PC-3 (cell line): ENCODE data around the gene MARCHF3. TPM values are rescaled to one million over a fixed set of nuclear protein-coding genes. Genes with fewer than 3 reads are reported as not detected.

Experiments used
- ATAC-seq: fragments of 200-7000 bp; cut with Tn5 transposase; 2 replicates; pipeline ENCODE4 v1.9.1; 2020; ENCODE audit warnings: mild to moderate bottlenecking, moderate library complexity
- BruUV-seq: library from RNA; stranded (reverse); fragments of 400-500 nt; replicated peaks from 2 replicates; lab custom pipeline; 2021; lab: Mats Ljungman, UMichigan
- CTCF ChIA-PET: fragments of 300-600 bp; sonication (Branson Sonifier 250); formaldehyde crosslinking; loops from one replicate; lab custom pipeline; 2022; ENCODE audit warnings: antibody characterized with exemption; lab: Charles Lee
- POLR2A ChIA-PET: fragments of 300-600 bp; sonication (Branson Sonifier 250); formaldehyde crosslinking; loops from one replicate; lab custom pipeline; 2022; ENCODE audit warnings: antibody characterized with exemption; ENCODE audit not compliant: unreplicated experiment; lab: Charles Lee
- DNase-seq: peaks from one replicate; pipeline ENCODE4 v3.0.0-alpha.2; 2015
- H2AFZ ChIP-seq: fragments of 300-600 bp; sonication (generic); 2 replicates; pipeline ENCODE4 v1.6.0; 2016; ENCODE audit warnings: antibody characterized with exemption, low read length
- H3F3A ChIP-seq: fragments of 300-600 bp; sonication (generic); one replicate; pipeline ENCODE4 v1.6.0; 2017; ENCODE audit warnings: antibody characterized with exemption, low read length, control low read depth, mild to moderate bottlenecking; ENCODE audit not compliant: unreplicated experiment
- H3K27ac ChIP-seq: fragments of 300-600 bp; sonication (generic); 2 replicates; pipeline ENCODE4 v1.5.1; 2016; ENCODE audit warnings: mild to moderate bottlenecking, low read length
- H3K27me3 ChIP-seq: fragments of 300-600 bp; sonication (generic); 2 replicates; pipeline ENCODE4 v1.6.1; 2016; ENCODE audit warnings: low read length, mixed read lengths
- H3K36me3 ChIP-seq: fragments of 300-600 bp; sonication (generic); 2 replicates; pipeline ENCODE4 v1.6.1; 2016; ENCODE audit warnings: low read depth, mixed run types, low read length, mixed read lengths
- H3K4me1 ChIP-seq: fragments of 300-600 bp; sonication (generic); 2 replicates; pipeline ENCODE4 v1.5.1; 2016; ENCODE audit warnings: low read length; ENCODE audit not compliant: insufficient read depth
- H3K4me2 ChIP-seq: fragments of 300-600 bp; sonication (generic); 2 replicates; pipeline ENCODE4 v1.6.0; 2016; ENCODE audit warnings: low read length
- H3K4me3 ChIP-seq: fragments of 300-600 bp; sonication (generic); 2 replicates; pipeline ENCODE4 v1.5.1; 2016; ENCODE audit warnings: mild to moderate bottlenecking, low read length, mixed read lengths
- H3K79me2 ChIP-seq: fragments of 300-600 bp; sonication (generic); 2 replicates; pipeline ENCODE4 v1.6.1; 2017; ENCODE audit warnings: low read length, mixed read lengths
- H3K9ac ChIP-seq: fragments of 300-600 bp; sonication (generic); 2 replicates; pipeline ENCODE4 v1.6.0; 2016; ENCODE audit warnings: mild to moderate bottlenecking, low read length
- H3K9me2 ChIP-seq: fragments of 300-600 bp; sonication (generic); replicated peaks from 2 replicates; pipeline ENCODE4 v1.6.1; 2016; ENCODE audit warnings: mixed run types, low read length, mixed read lengths
- H3K9me3 ChIP-seq: fragments of 300-600 bp; sonication (generic); 2 replicates; pipeline ENCODE4 v1.6.1; 2016; ENCODE audit warnings: low read length, mixed read lengths
- H4K20me1 ChIP-seq: fragments of 300-600 bp; sonication (generic); 2 replicates; pipeline ENCODE4 v1.6.1; 2016; ENCODE audit warnings: low read length, mixed read lengths
- EZH2 ChIP-seq: fragments of 300-600 bp; sonication (generic); IDR thresholded peaks from one replicate; pipeline ENCODE4 v1.6.1; 2017; ENCODE audit warnings: antibody characterized with exemption, mild to moderate bottlenecking, low read length; ENCODE audit not compliant: unreplicated experiment
- EZH2phosphoT487 ChIP-seq: fragments of 300-600 bp; sonication (generic); IDR thresholded peaks from 2 replicates; pipeline ENCODE4 v1.6.1; 2018; ENCODE audit warnings: mild to moderate bottlenecking, antibody characterized with exemption, low read length, borderline replicate concordance
- intact Hi-C: fragments of 100-400 bp; cut with micrococcal nuclease; formaldehyde crosslinking; loops from 2 replicates; pipeline ENCODE4 v1.9.0; 2023
- total RNA-seq: library from RNA; depleted of rRNA; stranded (reverse); fragments of >200 nt; gene quantifications from 2 replicates; pipeline ENCODE4 v1.2.3, GENCODE V29; 2014
- TF ChIP-seq, protein P1 (sequence below): fragments of 300-600 bp; sonication (generic); conservative IDR thresholded peaks from 2 replicates; pipeline ENCODE4 v1.5.1; 2017; ENCODE audit warnings: antibody characterized with exemption, low read depth, mild to moderate bottlenecking, low read length

The MARCHF3 gene
- total RNA-seq, 1 experiment from 2014 or later = 2.5 TPM

DNA sequence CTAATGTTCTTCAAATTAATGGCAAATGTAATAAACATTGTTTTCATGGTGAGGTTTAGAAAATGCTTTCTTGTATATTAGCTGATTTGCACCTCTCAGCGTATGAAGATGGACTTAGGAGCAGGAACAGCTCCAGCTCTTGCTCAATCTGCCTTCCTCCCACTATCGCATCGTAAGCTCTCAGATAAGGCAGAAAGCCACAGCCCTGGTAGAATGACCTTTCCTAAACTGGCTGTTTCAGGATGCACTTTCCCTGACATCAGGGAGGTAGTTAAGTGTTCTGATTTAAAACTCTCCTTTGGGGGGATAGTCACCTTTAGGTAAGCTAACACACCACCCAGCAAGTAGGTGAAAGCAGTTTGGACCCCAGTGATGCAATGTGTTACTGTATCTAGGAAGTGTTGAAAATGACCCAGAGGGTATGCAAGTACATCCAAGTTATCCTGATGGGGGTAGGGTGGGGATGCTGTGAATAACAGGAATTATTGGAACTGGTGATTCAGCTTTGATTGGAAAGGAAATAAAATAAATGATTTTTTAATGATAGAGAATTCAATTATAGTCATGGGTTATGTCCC, 181.2 kb downstream of the MARCHF3 start:
- TF ChIP-seq, protein P1, sequence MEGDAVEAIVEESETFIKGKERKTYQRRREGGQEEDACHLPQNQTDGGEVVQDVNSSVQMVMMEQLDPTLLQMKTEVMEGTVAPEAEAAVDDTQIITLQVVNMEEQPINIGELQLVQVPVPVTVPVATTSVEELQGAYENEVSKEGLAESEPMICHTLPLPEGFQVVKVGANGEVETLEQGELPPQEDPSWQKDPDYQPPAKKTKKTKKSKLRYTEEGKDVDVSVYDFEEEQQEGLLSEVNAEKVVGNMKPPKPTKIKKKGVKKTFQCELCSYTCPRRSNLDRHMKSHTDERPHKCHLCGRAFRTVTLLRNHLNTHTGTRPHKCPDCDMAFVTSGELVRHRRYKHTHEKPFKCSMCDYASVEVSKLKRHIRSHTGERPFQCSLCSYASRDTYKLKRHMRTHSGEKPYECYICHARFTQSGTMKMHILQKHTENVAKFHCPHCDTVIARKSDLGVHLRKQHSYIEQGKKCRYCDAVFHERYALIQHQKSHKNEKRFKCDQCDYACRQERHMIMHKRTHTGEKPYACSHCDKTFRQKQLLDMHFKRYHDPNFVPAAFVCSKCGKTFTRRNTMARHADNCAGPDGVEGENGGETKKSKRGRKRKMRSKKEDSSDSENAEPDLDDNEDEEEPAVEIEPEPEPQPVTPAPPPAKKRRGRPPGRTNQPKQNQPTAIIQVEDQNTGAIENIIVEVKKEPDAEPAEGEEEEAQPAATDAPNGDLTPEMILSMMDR = no peak
- TF ChIP-seq EZH2 (no peak), EZH2phosphoT487 (no peak)
- Histone ChIP-seq H3K4me2 (no peak overlapping the region), H3K4me1 (no peaks in the 10 kb centered on the region), H3K79me2 (no peaks in the 10 kb centered on the region), H3K27ac (no peak overlapping the region), H3K9ac (no peak overlapping the region), H2AFZ (no peak overlapping the region), H3F3A (no peaks in the 10 kb centered on the region), H4K20me1 (no peaks in the 10 kb centered on the region), H3K9me3 (no peaks in the 10 kb centered on the region), H3K4me3 (no peak overlapping the region), H3K36me3 (no peaks in the 10 kb centered on the region), H3K9me2 (no peaks in the 10 kb centered on the region), H3K27me3 (no peaks in the 10 kb centered on the region)
- ChIA-PET CTCF (no interaction called here), POLR2A (interaction anchor here (0.6 kb wide), 1 partner anchor 201 kb away, joined by 3 read pairs; no protein-coding TSS in a partner anchor)
- intact Hi-C loops = loop anchor here (5.0 kb wide), 1 partner anchor 178 kb away; no protein-coding TSS in a partner anchor
- DNase-seq (no peak), ATAC-seq (no peak)
- no TSS peak for BruUV-seq

DNA sequence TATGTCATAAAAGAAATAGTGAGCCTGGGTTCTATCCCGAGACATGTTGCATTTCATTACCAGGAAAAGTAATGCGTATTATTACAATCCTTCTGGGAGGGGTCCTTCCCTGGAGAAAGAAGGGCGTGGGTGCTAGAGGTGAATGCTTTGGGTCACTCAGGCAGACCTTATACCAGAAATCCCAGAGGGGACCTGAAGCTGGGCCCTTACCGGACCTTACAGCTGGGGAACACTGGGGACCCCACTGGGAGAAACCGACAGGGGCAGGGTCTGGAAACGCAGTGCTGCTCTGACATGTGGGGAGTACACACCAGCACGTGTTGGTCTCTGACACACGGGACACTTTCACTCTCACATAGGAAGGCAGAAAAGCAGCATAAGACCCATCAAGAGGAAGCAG, 182.1 kb downstream of the MARCHF3 start:
- no peaks in the 10 kb centered on the region for H3K9me3 ChIP-seq
- no peaks in the 10 kb centered on the region for H3K4me1 ChIP-seq
- H3K27ac ChIP-seq = no peak overlapping the region
- H3K4me3 ChIP-seq = no peak overlapping the region
- TF ChIP-seq, protein P1 = no peak
- no peak for TF ChIP-seq EZH2
- no peaks in the 10 kb centered on the region for H3K9me2 ChIP-seq
- no peaks in the 10 kb centered on the region for H4K20me1 ChIP-seq
- CTCF ChIA-PET = no interaction called here
- intact Hi-C loops = loop anchor here (5.0 kb wide), 1 partner anchor 179 kb away; no protein-coding TSS in a partner anchor
- no peak overlapping the region for H3K9ac ChIP-seq
- no TSS peak for BruUV-seq
- POLR2A ChIA-PET = no interaction called here
- no peak overlapping the region for H2AFZ ChIP-seq
- no peaks in the 10 kb centered on the region for H3K36me3 ChIP-seq
- H3F3A ChIP-seq = no peaks in the 10 kb centered on the region
- H3K4me2 ChIP-seq = no peak overlapping the region
- H3K27me3 ChIP-seq = no peaks in the 10 kb centered on the region
- H3K79me2 ChIP-seq = no peaks in the 10 kb centered on the region
- ATAC-seq (no peak), DNase-seq (no peak)

DNA sequence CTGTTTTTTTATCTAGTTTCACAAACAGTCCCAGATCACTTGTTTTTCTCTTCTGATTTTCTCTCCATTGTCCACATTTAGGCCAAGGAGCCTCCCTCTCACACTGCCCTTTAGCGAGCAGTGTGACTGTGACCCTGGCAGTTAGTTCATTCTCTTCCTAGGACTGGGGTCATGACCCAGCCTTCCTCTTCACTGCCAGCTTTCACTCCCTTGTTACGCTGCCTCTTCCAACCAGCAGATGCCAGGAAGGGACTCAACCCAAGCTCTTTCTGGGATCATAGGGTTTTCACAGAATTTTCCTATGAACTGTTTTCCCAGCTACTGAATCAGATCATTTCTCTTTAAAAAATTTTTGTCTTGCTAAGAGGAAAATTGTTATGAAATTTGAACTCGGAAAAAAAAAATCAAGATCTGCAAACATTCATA, 182.5 kb downstream of the MARCHF3 start:
- no peak for ATAC-seq
- ChIA-PET POLR2A (no interaction called here), CTCF (no interaction called here)
- H3K27me3 ChIP-seq = no peaks in the 10 kb centered on the region
- no peak for DNase-seq
- no peaks in the 10 kb centered on the region for H3K4me1 ChIP-seq
- no TSS peak for BruUV-seq
- TF ChIP-seq EZH2 (no peak), EZH2phosphoT487 (no peak)
- TF ChIP-seq, protein P1 = no peak
- H3K79me2 ChIP-seq = no peaks in the 10 kb centered on the region
- H3K36me3 ChIP-seq = no peaks in the 10 kb centered on the region
- intact Hi-C loops = loop anchor here (5.0 kb wide), 1 partner anchor 179 kb away; no protein-coding TSS in a partner anchor
- no peak overlapping the region for H3K4me3 ChIP-seq
- no peak overlapping the region for H3K9ac ChIP-seq
- H3K4me2 ChIP-seq = no peak overlapping the region
- H2AFZ ChIP-seq = no peak overlapping the region
- no peaks in the 10 kb centered on the region for H4K20me1 ChIP-seq
- H3K27ac ChIP-seq = no peak overlapping the region
- no peaks in the 10 kb centered on the region for H3K9me3 ChIP-seq
- no peaks in the 10 kb centered on the region for H3K9me2 ChIP-seq
- H3F3A ChIP-seq = no peaks in the 10 kb centered on the region
